ENCODE data around the gene SIRT7. TPM values are rescaled to one million over a fixed set of nuclear protein-coding genes. Genes with fewer than 3 reads are reported as not detected.

SIRT7 gene
- total and polyA plus RNA-seq, 4 donors: 14.7 to 43.4 (median 32.9) TPM

DNA sequence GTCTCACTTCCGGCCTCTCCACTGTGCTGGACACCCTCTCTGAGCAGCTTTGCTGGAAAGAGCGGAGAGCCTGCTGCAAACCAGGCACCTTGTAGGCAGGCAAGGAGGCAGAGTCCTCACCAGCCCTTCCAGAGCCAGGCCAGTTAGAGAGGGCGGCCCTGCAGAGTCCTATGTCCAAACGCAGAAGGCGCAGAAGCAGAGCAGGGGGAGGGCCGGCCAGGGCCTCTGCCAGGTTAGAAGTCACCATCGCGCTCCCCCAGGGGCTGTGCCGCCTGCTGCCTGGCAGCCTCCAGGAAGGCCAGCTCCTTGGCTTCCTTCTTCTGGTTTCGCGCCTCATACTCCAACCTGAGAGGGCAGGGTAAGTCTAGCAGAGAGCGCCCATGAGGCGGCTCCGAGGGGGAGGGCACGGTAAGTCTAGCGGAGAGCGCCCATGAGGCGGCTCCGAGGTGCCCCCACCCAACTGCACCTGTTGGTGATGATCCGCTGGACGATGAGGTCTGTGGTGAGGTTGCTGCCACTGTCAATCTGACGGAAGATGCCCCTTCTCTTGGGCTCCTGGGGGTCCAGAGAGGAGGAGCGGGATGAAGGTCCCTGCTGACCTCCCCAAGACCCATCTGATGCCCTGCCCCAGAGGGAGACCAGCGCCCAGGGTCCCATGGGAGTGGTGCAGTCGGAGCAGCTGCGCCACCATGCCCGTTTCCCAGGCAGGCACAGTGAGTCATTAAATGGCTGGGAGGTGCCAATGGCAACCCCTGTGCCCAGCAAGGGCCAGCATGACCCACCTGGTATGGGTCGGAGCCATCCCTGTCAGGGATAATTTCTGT, 13.2 kb downstream of the SIRT7 start:
- TF ChIP-seq, protein P1, sequence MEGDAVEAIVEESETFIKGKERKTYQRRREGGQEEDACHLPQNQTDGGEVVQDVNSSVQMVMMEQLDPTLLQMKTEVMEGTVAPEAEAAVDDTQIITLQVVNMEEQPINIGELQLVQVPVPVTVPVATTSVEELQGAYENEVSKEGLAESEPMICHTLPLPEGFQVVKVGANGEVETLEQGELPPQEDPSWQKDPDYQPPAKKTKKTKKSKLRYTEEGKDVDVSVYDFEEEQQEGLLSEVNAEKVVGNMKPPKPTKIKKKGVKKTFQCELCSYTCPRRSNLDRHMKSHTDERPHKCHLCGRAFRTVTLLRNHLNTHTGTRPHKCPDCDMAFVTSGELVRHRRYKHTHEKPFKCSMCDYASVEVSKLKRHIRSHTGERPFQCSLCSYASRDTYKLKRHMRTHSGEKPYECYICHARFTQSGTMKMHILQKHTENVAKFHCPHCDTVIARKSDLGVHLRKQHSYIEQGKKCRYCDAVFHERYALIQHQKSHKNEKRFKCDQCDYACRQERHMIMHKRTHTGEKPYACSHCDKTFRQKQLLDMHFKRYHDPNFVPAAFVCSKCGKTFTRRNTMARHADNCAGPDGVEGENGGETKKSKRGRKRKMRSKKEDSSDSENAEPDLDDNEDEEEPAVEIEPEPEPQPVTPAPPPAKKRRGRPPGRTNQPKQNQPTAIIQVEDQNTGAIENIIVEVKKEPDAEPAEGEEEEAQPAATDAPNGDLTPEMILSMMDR (IDR thresholded peaks at IDR 0.05; ENCODE audit: control extremely low read depth, extremely low read depth): no peak
- Histone ChIP-seq H3K9me3 (ENCODE audit: control insufficient read depth in 4 of 4, insufficient read depth in 3 of 4, low read length in 3 of 4) (no peaks in the 10 kb centered on the region), H3K27ac (ENCODE audit: low read depth in 1 of 2, low read length in 1 of 2) (no peak overlapping the region), H3K4me1 (ENCODE audit: control insufficient read depth in 5 of 5, insufficient read depth in 5 of 5, low read length in 5 of 5) (peaks cover 0 to 10% (median 0%) of the 10 kb centered on the region in 5 donors), H3K4me3 (no peak overlapping the region), H3K27me3 (ENCODE audit: control insufficient read depth in 3 of 3, insufficient read depth in 3 of 3, low read length in 2 of 3) (no peaks in the 10 kb centered on the region), H3K36me3 (ENCODE audit: control insufficient read depth in 4 of 4, insufficient read depth in 4 of 4, low read length in 4 of 4) (peaks cover 0 to 52% (median 4%) of the 10 kb centered on the region in 4 donors), H3K9ac (ENCODE audit: insufficient read depth in 1 of 2, low read length in 2 of 2) (no peak overlapping the region)
- 91% methylated on average over 28 of the region's 28 CpGs for WGBS, 2 donors
- ATAC-seq (ENCODE audit: insufficient read depth, low FRiP score): no peak
- no peak for DNase-seq

DNA sequence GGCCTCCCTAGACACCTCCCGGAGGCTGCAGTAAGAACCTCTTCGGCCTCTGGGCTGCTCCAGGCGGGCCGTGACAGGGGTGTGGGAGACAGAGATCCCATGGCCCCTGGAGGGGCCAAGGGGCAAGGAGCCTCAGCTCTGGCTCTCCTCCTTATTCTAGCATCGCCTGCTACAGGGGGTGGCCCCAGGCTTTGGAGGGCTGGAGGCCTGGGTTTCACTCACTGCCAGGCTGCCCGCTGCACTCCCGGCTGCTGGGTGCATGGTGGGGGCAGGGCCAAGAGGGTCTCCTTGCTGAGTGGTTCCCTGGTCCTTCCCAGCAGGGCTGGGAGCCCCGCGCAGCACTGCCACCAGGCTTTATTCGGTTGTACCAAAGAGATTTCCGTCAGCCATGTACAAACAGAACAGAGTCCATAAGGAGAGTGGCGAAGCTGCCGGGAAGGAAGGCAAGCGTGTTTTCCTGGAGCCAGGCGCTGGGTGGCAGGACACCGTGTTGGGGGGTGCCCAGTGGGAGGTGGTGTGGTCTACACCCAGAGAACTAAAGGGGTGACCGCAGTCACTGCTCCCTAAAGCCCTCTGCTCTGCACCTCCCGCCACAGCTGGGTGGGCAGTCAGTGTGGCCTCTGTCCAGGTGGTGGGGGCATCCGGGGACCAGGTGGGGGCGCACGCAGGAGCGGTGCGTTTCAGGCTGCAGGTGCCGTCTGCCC, 13.9 kb downstream of the SIRT7 start:
- Histone ChIP-seq H3K4me3 (no peak overlapping the region), H3K4me1 (ENCODE audit: control insufficient read depth in 5 of 5, insufficient read depth in 5 of 5, low read length in 5 of 5) (peaks cover 0 to 10% (median 0%) of the 10 kb centered on the region in 5 donors), H3K36me3 (ENCODE audit: control insufficient read depth in 4 of 4, insufficient read depth in 4 of 4, low read length in 4 of 4) (peaks cover 0 to 56% (median 6%) of the 10 kb centered on the region in 4 donors), H3K27ac (ENCODE audit: low read depth in 1 of 2, low read length in 1 of 2) (no peak overlapping the region), H3K9me3 (ENCODE audit: control insufficient read depth in 4 of 4, insufficient read depth in 3 of 4, low read length in 3 of 4) (no peaks in the 10 kb centered on the region), H3K9ac (ENCODE audit: insufficient read depth in 1 of 2, low read length in 2 of 2) (no peak overlapping the region), H3K27me3 (ENCODE audit: control insufficient read depth in 3 of 3, insufficient read depth in 3 of 3, low read length in 2 of 3) (no peaks in the 10 kb centered on the region)
- DNase-seq (no peak), ATAC-seq (ENCODE audit: insufficient read depth, low FRiP score) (no peak)
- WGBS, 2 donors: 96% methylated on average over 22 to 24 of the region's 24 CpGs
- TF ChIP-seq, protein P1 (IDR thresholded peaks at IDR 0.05; ENCODE audit: control extremely low read depth, extremely low read depth): no peak

- H3K36me3 ChIP-seq (ENCODE audit: control insufficient read depth in 4 of 4, insufficient read depth in 4 of 4, low read length in 4 of 4): peaks cover 0 to 52% (median 8%) of the 10 kb centered on the region in 4 donors
These were observed 14.6 kb downstream of the SIRT7 start for GRCh38 chr17:81903415-81903831.

More at GRCh38 chr17:81903415-81903831, 14.6 kb downstream of the SIRT7 start:
- 96 to 99% methylated on average over 10 of the region's 10 CpGs for WGBS, 2 donors
- no peak for DNase-seq
- H3K4me1 ChIP-seq (ENCODE audit: control insufficient read depth in 5 of 5, insufficient read depth in 5 of 5, low read length in 5 of 5): peaks cover 0 to 10% (median 0%) of the 10 kb centered on the region in 5 donors
- H3K4me3 ChIP-seq: no peak overlapping the region
- H3K27ac ChIP-seq (ENCODE audit: low read depth in 1 of 2, low read length in 1 of 2): no peak overlapping the region
- no peak overlapping the region for H3K9ac ChIP-seq (ENCODE audit: insufficient read depth in 1 of 2, low read length in 2 of 2)
- no peaks in the 10 kb centered on the region for H3K27me3 ChIP-seq (ENCODE audit: control insufficient read depth in 3 of 3, insufficient read depth in 3 of 3, low read length in 2 of 3)
- no peak for ATAC-seq (ENCODE audit: insufficient read depth, low FRiP score)
- H3K9me3 ChIP-seq (ENCODE audit: control insufficient read depth in 4 of 4, insufficient read depth in 3 of 4, low read length in 3 of 4): no peaks in the 10 kb centered on the region
- TF ChIP-seq, protein P1 (IDR thresholded peaks at IDR 0.05; ENCODE audit: control extremely low read depth, extremely low read depth): no peak

All from lung (tissue), 12 donors.